Colonic mucosa (tissue), 4 donors: ENCODE measurements around the gene OR2J2. TPM values are rescaled to one million over a fixed set of nuclear protein-coding genes. Genes with fewer than 3 reads are reported as not detected.
"Not testable (repeated sequence)": the region's sequence is repeated elsewhere in the genome, so short reads cannot be mapped to it uniquely, and the experiment has no call there.

Source experiments
- DNase-seq: peaks from one replicate; pipeline ENCODE4 v3.0.0-alpha.2; 2020
- H3K27ac ChIP-seq: fragments of 200-600 bp; one replicate; pipeline ENCODE4 v1.8.0; 2021
- H3K27me3 ChIP-seq: fragments of 200-600 bp; one replicate; pipeline ENCODE4 v1.8.0; 2021
- H3K36me3 ChIP-seq: fragments of 200-600 bp; one replicate; pipeline ENCODE4 v1.8.0; 2021
- H3K4me1 ChIP-seq: fragments of 200-600 bp; one replicate; pipeline ENCODE4 v1.8.0; 2021; ENCODE audit warnings: mild to moderate bottlenecking
- H3K4me3 ChIP-seq: fragments of 200-600 bp; one replicate; pipeline ENCODE4 v1.8.0; 2021
- H3K9ac ChIP-seq, 2 donors: one replicate each; pipeline ENCODE4 v1.7.0; 2013; ENCODE audit warnings: control low read depth in 2 of 2, low read depth in 2 of 2, low read length in 2 of 2
- H3K9me3 ChIP-seq: fragments of 200-600 bp; one replicate; pipeline ENCODE4 v1.8.0; 2021
- CTCF ChIP-seq: fragments of 200-600 bp; IDR thresholded peaks from one replicate; pipeline ENCODE4 v1.8.0; 2022; ENCODE audit warnings: antibody characterized with exemption, mild to moderate bottlenecking
- intact Hi-C: fragments of 100-400 bp; cut with DNase I; formaldehyde crosslinking; loops from one replicate; pipeline ENCODE4 v1.14.1; 2022
- total RNA-seq, 2 donors: library from RNA; stranded (reverse); fragmentation: NEBNext Ultra II Directional in 1 of 2; extraction: Animal tissue kit (Norgen Biotek cat#: 25700) in 1 of 2; gene quantifications; one replicate each; pipeline ENCODE4 v1.2.1, GENCODE V29; 2021
- donor health status: healthy.
- donor health status: DM: no; HTN: no; CAD: no.
- donor health status: DM: no; HTN: no; CAD: no.

OR2J2 gene
- total RNA-seq, 2 donors from 2014 or later, result not detected

DNA sequence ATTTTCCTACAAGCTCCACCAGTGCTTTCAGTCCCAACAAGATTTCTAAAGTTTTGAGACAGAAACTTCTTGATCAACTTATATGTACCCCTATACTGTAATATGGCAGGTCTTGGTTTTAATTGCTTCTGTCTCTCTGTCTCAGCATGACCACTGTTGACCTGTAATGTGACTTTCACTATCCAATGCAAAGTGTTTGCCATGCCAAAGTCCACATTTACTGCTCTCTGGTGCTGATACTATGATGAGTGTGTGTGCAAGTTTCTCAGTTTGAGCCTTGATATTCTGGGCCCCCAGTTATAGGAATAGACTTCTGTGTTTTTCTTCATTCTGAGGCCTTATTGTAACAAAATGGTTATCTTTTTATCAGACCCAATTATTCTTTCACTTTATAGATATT lies 45.8 kb downstream of the OR2J2 start:
- H3K9me3 ChIP-seq, result no peaks in the 10 kb centered on the region
- H3K4me3 ChIP-seq, result no peak overlapping the region
- no peak overlapping the region for H3K9ac ChIP-seq
- DNase-seq, result no peak
- H3K4me1 ChIP-seq, result no peaks in the 10 kb centered on the region
- TF ChIP-seq CTCF, result no peak
- H3K36me3 ChIP-seq, result no peaks in the 10 kb centered on the region
- H3K27me3 ChIP-seq, result no peaks in the 10 kb centered on the region
- intact Hi-C loops, result no loop called here
- H3K27ac ChIP-seq, result no peak overlapping the region

- intact Hi-C loops, H3K36me3 ChIP-seq, H3K4me3 ChIP-seq: not testable (repeated sequence)
Observed at GRCh38 chr6:29217242-29217641, 46.5 kb downstream of the OR2J2 start.

DNA sequence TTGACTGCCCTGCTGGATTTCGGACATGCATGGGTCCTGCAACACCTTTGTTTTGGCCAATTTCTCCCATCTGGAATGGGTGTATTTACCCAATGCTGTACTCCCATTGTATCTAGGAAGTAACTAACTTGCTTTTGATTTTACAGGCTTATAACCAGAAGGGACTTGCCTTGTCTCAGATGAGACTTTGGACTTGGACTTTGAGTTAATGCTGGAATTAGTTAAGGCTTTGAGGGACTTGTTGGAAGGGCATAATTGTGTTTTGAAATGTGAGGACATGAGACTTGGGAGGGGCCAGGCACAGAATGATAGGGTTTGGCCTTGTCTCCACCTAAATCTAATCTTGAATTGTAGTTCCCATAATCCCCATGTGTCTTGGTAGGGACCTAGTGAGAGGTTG lies 47.3 kb downstream of the OR2J2 start:
- intact Hi-C loops, H3K36me3 ChIP-seq, H3K4me3 ChIP-seq, H3K9me3 ChIP-seq, DNase-seq, H3K27ac ChIP-seq, H3K27me3 ChIP-seq, H3K4me1 ChIP-seq, H3K9ac ChIP-seq: not testable (repeated sequence)

More at GRCh38 chr6:29217242-29217641, 46.5 kb downstream of the OR2J2 start:
- H3K27ac ChIP-seq, H3K27me3 ChIP-seq, H3K9ac ChIP-seq, DNase-seq, H3K4me1 ChIP-seq, H3K9me3 ChIP-seq: not testable (repeated sequence)

Other genes with a start within 250 kb of the OR2J2 start
- gene TRIM27, start 246.9 kb upstream of the OR2J2 start, total RNA-seq, result 10 to 100 TPM; 26.9 to 47.7 TPM
- 1 to 10 TPM; 1.1 to 2.1 TPM for gene ZNF311, start 165.6 kb upstream of the OR2J2 start, total RNA-seq
- not detected for gene OR2W1, start 125.7 kb upstream of the OR2J2 start, total RNA-seq
- not detected for gene OR2B3, start 83.6 kb upstream of the OR2J2 start, total RNA-seq
- not detected for gene OR2J1, start 71.4 kb upstream of the OR2J2 start, total RNA-seq
- gene OR2J3, start 62.8 kb upstream of the OR2J2 start, total RNA-seq, result not detected
- not detected for gene OR14J1, start 130.8 kb downstream of the OR2J2 start, total RNA-seq
- gene OR5V1, start 198.0 kb downstream of the OR2J2 start, total RNA-seq, result not detected
- gene OR12D3, start 204.4 kb downstream of the OR2J2 start, total RNA-seq, result not detected
- not detected for gene OR12D2, start 224.7 kb downstream of the OR2J2 start, total RNA-seq
- gene OR12D1, start 244.0 kb downstream of the OR2J2 start, total RNA-seq, result not detected